Adrenal gland (tissue), 12 donors: ENCODE data around the gene BMAL1. TPM values are rescaled to one million over a fixed set of nuclear protein-coding genes. Genes with fewer than 3 reads are reported as not detected.

ENCODE experiments used
- DNase-seq, 7 donors: peaks; one replicate each; pipeline ENCODE4 v3.0.0-alpha.2; 2019 to 2020
- H3K27ac ChIP-seq, 5 donors: fragments of 200-600 bp; sonication (generic) in 4 of 5; 1 replicate in 3 of 5; 2 replicates in 2 of 5; pipeline versions ENCODE4 v1.5.1 to v1.8.0; 2016 to 2020; ENCODE audit warnings: mild to moderate bottlenecking in 1 of 5
- H3K27me3 ChIP-seq: fragments of 200-600 bp; 2 replicates; pipeline ENCODE4 v1.8.0; 2021
- H3K36me3 ChIP-seq, 2 donors: fragments of 200-600 bp; replicated peaks in 1 of 2; 1 replicate in 1 of 2; 2 replicates in 1 of 2; pipeline versions ENCODE4 v1.5.1 to v1.8.0; 2018 to 2022
- H3K4me1 ChIP-seq, 2 donors: fragments of 200-600 bp; replicated peaks in 1 of 2; 1 replicate in 1 of 2; 2 replicates in 1 of 2; pipeline versions ENCODE4 v1.5.1 to v1.8.0; 2018 to 2021
- H3K4me3 ChIP-seq, 4 donors: fragments of 200-600 bp; sonication (generic) in 3 of 4; one replicate each; pipeline ENCODE4 v1.5.1; 2016 to 2018
- H3K9me3 ChIP-seq, 3 donors: fragments of 200-600 bp; sonication (generic) in 1 of 3; replicated peaks in 1 of 3; 1 replicate in 2 of 3; 2 replicates in 1 of 3; pipeline versions ENCODE4 v1.5.1 to v1.8.0; 2016 to 2021
- POLR2A ChIP-seq, 2 donors: fragments of 450-650 bp; IDR thresholded peaks; one replicate each; pipeline ENCODE4 v1.6.1; 2017; ENCODE audit warnings: antibody characterized with exemption in 2 of 2, mild to moderate bottlenecking in 2 of 2, moderate library complexity in 1 of 2
- WGBS, 4 donors: extraction: QIAGEN DNeasy Blood & Tissue Kit in 2 of 4; methylation state at CpG; one replicate each; pipeline versions ENCODE4 v1.1.5 to v1.1.7; 2013 to 2017; 5-methylcytosine and 5-hydroxymethylcytosine counted together
- intact Hi-C, 2 donors: fragments of 100-400 bp; cut with DNase I; formaldehyde crosslinking; loops; one replicate each; pipeline versions ENCODE4 v1.14.1 to v1.15.0; 2022 to 2023
- polyA plus RNA-seq, 3 donors: library from polyadenylated mRNA; stranded (reverse); fragments of 200-250 nt in 2 of 3; fragments of 350-450 nt in 1 of 3; fragmentation: Illumina TruSeq in 1 of 3; extraction: RNeasy Lipid Tissue Mini Kit (QIAGEN cat#74804) in 1 of 3; gene quantifications; one replicate each; pipeline ENCODE4 v1.2.3, GENCODE V29; 2013 to 2014
- total RNA-seq, 9 donors: library from RNA; depleted of rRNA in 4 of 9; stranded (reverse); fragments of >200 nt in 4 of 9; fragments of 120-200 nt in 1 of 9; fragmentation: NEBNext Ultra II Directional in 1 of 9; extraction: Animal tissue kit (Norgen Biotek cat#: 25700) in 1 of 9; gene quantifications; one replicate each; pipeline versions ENCODE4 v1.1.0 to v1.2.4, GENCODE V29; 2013 to 2023
- TF ChIP-seq, protein P1 (sequence below), 6 experiments: fragments of 450-650 bp in 4 of 6; fragments of 200-600 bp in 2 of 6; sonication (generic) in 1 of 6; IDR thresholded peaks; 1 replicate in 5 of 6; 2 replicates in 1 of 6; pipeline versions ENCODE4 v1.5.1 to v1.8.0; 2016 to 2021; ENCODE audit warnings: antibody characterized with exemption in 6 of 6, mild to moderate bottlenecking in 2 of 6, moderate library complexity in 1 of 6
- donor health status: healthy with polysubstance abuse.
- donor health status: Bipolar disorder and iron deficiency.
- donor health status: DM: yes; HTN: yes; CAD: no.
- donor health status: DM: no; HTN: no; CAD: no.
- donor health status: DM: no; HTN: no; CAD: no.
- donor health status: DM: yes; HTN: yes; CAD: no.

BMAL1 gene
- total and polyA plus RNA-seq, 12 donors, result 13.9 to 80.3 (median 34.3) TPM

DNA sequence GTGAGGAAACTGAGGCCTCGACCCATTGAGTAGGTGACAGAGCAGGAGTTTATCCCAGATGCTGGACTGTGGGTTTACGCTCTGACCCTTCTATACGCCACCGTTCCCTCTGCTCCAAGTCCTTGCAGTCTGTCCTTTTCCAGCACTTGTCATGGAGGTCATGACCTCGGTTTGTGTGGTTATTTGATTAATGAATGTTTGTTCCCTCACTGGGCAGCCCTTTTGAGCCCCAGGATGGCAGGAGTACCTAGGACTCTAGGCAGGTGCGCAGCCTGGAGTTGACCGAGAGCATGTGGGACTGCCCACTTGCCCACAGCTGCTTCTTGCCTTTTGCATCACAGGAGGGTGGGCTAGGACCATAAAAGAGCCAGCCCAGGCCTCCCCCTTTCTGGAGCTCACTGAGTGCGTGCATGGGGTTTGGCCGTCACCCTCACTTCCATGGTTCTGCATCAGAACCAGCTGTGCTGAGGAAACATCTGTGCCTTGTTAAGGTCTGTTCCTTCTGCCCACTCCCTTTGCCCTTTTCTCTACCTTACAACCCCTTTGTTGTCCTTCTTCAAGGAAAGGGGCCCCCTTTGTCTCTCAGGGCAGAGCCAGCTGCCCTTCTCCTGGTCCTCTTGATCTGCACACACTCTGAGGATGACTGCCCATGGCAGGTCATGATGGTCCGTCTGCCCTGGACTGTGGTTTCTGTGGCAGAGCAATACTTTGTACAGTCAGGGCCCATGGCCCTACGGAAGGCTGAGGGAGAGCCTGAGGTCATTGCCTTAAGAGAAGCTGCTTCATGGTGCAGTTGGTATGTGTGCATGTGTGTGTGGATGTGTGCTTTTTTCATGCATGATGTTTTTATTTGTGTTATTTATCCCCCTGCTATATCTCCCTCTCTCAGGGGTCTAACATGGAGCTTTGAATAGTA lies 38.2 kb downstream of the BMAL1 start:
- intact Hi-C loops, result no loop called here
- H3K4me1 ChIP-seq, result peaks cover 15 to 50% of the 10 kb centered on the region in 2 donors
- H3K4me3 ChIP-seq, result no peak overlapping the region
- no peak for DNase-seq
- no peaks in the 10 kb centered on the region for H3K27me3 ChIP-seq
- H3K27ac ChIP-seq, result peak overlapping the region in 3 of 5 donors; percentile 29 to 73 (median 53)
- H3K36me3 ChIP-seq, result no peaks in the 10 kb centered on the region
- TF ChIP-seq POLR2A (IDR thresholded peaks at IDR 0.05), result no peak
- TF ChIP-seq, protein P1, sequence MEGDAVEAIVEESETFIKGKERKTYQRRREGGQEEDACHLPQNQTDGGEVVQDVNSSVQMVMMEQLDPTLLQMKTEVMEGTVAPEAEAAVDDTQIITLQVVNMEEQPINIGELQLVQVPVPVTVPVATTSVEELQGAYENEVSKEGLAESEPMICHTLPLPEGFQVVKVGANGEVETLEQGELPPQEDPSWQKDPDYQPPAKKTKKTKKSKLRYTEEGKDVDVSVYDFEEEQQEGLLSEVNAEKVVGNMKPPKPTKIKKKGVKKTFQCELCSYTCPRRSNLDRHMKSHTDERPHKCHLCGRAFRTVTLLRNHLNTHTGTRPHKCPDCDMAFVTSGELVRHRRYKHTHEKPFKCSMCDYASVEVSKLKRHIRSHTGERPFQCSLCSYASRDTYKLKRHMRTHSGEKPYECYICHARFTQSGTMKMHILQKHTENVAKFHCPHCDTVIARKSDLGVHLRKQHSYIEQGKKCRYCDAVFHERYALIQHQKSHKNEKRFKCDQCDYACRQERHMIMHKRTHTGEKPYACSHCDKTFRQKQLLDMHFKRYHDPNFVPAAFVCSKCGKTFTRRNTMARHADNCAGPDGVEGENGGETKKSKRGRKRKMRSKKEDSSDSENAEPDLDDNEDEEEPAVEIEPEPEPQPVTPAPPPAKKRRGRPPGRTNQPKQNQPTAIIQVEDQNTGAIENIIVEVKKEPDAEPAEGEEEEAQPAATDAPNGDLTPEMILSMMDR (IDR thresholded peaks at IDR 0.05), result no peak
- H3K9me3 ChIP-seq, result no peaks in the 10 kb centered on the region
- 81 to 84% (median 82%) methylated on average over 11 of the region's 11 CpGs for WGBS, 4 donors

DNA sequence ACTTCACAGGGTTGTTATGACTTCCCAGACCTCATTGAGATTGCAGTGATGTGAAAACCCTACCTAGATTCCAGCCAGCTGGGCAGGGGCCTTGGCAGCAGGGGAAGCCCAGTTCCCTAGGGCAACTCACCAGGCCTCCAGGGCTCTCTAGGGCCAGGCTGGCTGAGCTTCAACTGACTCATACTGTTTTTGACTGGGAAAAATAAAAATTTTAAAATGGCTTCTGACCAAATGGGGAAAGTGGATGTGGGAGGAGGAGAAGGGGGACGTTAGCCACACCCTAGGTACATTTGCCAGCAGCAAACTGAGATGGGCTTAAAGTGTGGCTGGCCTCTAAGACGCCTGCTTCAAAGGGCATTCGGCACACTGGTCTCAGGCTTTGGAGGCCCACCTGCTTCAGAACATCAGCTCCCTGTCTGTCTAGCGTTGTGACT lies 39.0 kb downstream of the BMAL1 start:
- DNase-seq, result peak; percentile 61 to 91 (median 87)
- H3K4me1 ChIP-seq, result peaks cover 15 to 50% of the 10 kb centered on the region in 2 donors
- intact Hi-C loops, result no loop called here

DNA sequence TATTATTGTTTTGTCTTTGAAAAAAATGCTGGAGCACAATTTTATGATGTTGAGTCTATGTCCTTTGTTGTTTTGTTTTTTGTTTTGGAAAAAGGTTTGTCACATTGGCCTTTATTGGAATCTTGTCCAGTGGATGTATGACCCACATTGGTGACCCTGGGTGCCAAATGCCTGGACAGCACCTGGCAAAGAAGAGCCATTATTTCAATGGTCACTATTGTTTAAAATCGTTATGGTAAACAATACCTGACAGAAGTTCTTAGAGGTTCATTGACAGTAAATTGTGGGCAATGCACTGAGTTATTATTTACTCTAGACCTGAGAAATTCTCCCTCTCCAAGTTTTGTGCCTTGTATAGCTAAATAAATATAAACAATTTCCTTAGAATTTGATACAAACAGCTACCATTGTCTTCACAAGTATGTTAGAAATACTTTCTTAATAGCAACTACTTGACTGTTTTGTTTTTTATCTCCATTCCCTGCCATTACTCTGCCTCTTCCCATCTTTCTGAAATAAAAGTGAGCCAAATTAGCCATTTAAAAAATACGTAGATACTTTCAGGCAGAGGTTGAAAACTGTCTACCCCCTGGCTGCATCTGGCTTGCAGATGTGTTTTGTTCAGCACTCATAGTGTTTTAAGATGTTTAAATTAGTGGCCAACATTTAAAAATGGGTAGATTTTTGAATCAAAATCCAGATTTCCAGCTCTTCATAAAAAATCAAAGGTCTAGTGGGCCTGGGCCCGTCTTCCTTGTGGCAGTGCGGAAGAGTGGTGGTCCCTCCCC lies 39.9 kb downstream of the BMAL1 start:
- peak overlapping the region in 1 of 5 donors; percentile 9 for H3K27ac ChIP-seq
- H3K27me3 ChIP-seq, result no peaks in the 10 kb centered on the region
- no peaks in the 10 kb centered on the region for H3K9me3 ChIP-seq
- no peak for DNase-seq
- intact Hi-C loops, result no loop called here
- peaks cover 15 to 50% of the 10 kb centered on the region in 2 donors for H3K4me1 ChIP-seq
- no peak overlapping the region for H3K4me3 ChIP-seq
- no peak for TF ChIP-seq POLR2A (IDR thresholded peaks at IDR 0.05)
- TF ChIP-seq, protein P1 (IDR thresholded peaks at IDR 0.05), result no peak
- H3K36me3 ChIP-seq, result no peaks in the 10 kb centered on the region
- WGBS, 4 donors, result 71 to 77% (median 72%) methylated on average over 4 of the region's 4 CpGs

More for the DNA sequence above, 39.0 kb downstream of the BMAL1 start:
- 52 to 60% (median 56%) methylated on average over 4 of the region's 4 CpGs for WGBS, 4 donors
- Histone ChIP-seq H3K9me3 (no peaks in the 10 kb centered on the region), H3K27ac (peak overlapping the region in 3 of 5 donors; percentile 29 to 73 (median 53)), H3K36me3 (no peaks in the 10 kb centered on the region), H3K27me3 (no peaks in the 10 kb centered on the region), H3K4me3 (no peak overlapping the region)
- TF ChIP-seq, protein P1 (IDR thresholded peaks at IDR 0.05), result no peak
- no peak for TF ChIP-seq POLR2A (IDR thresholded peaks at IDR 0.05)
